Fibroblast of villous mesenchyme (primary cell): ENCODE results near the gene ARMC5. TPM values are rescaled to one million over a fixed set of nuclear protein-coding genes. Genes with fewer than 3 reads are reported as not detected.
"Not testable (repeated sequence)": the region's sequence is repeated elsewhere in the genome, so short reads cannot be mapped to it uniquely, and the experiment has no call there.

Experiments used
- DNase-seq: peaks from one replicate; pipeline ENCODE4 v3.0.0-alpha.2; 2010; ENCODE audit warnings: low read depth
- H3K4me3 ChIP-seq: 2 replicates; pipeline ENCODE4 v1.5.1; 2011; ENCODE audit warnings: low read depth, mild to moderate bottlenecking, low read length
- total RNA-seq: library from RNA; depleted of rRNA; stranded (reverse); fragments of >200 nt; gene quantifications from 2 replicates; pipeline ENCODE4 v1.2.3, GENCODE V29; 2012
- TF ChIP-seq, protein P1 (sequence below): IDR thresholded peaks from 2 replicates; pipeline ENCODE4 v1.5.1; 2012; ENCODE audit warnings: low read depth, mild to moderate bottlenecking, low read length; ENCODE audit not compliant: insufficient read depth

Gene ARMC5
- total RNA-seq, 1 donor = 8.6 TPM

DNA sequence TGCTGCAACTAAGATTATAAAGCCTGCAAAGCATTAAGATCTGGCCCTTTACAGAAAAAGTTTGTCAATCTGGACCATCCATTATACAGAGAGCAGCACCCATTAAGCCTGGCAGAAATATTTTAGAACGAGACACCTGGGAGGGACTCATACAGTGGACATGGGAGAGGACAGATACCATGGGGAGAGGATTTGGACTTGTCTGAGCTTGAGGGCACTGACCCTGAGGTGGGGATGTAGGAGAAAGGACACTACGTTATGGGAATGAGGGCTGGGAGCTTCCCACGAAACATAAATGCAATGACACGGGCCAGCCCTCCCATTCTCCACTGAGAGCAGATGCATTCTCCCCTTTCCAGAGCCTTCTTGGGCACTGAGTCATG, 42.7 kb downstream of the ARMC5 start:
- H3K4me3 ChIP-seq = no peak overlapping the region
- no peak for DNase-seq
- TF ChIP-seq, protein P1, sequence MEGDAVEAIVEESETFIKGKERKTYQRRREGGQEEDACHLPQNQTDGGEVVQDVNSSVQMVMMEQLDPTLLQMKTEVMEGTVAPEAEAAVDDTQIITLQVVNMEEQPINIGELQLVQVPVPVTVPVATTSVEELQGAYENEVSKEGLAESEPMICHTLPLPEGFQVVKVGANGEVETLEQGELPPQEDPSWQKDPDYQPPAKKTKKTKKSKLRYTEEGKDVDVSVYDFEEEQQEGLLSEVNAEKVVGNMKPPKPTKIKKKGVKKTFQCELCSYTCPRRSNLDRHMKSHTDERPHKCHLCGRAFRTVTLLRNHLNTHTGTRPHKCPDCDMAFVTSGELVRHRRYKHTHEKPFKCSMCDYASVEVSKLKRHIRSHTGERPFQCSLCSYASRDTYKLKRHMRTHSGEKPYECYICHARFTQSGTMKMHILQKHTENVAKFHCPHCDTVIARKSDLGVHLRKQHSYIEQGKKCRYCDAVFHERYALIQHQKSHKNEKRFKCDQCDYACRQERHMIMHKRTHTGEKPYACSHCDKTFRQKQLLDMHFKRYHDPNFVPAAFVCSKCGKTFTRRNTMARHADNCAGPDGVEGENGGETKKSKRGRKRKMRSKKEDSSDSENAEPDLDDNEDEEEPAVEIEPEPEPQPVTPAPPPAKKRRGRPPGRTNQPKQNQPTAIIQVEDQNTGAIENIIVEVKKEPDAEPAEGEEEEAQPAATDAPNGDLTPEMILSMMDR = no peak

DNA sequence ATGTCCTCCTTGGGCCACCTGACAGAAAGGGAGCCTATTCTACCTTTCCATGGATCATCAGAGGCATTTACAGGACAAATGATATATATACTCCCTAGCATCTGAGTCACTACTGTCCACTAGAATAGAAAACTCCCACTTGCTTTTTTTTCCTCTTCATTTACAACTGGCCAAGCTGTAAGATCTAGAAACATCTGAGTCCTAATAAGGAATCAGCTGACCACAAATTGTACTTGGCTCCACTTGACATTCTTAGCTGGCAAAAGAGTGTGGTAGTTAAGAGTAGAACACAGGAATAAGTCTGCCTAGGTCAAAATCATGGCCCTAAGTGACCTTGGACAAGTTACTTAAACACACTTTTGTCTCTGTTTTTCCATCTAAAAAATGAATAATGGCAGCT, 43.7 kb downstream of the ARMC5 start:
- TF ChIP-seq, protein P1 = no peak
- peak; percentile 30 for DNase-seq
- no peak overlapping the region for H3K4me3 ChIP-seq

DNA sequence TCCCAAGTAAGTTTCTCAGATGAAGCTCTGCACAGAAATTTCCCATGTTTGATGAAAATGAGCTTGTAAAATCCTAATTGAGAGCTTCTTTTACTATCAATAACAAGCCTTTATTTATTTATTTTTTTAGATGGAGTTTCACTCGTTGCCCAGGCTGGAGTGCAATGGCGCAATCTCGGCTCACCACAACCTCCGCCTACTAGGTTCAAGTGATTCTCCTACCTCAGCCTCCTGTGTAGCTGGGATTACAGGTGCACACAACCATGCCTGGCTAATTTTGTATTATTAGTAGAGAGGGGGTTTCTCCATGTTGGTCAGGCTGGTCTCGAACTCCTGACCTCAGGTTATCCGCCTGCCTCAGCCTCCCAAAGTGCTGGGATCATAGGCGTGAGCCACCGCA, 44.3 kb downstream of the ARMC5 start:
- H3K4me3 ChIP-seq, DNase-seq: not testable (repeated sequence)

DNA sequence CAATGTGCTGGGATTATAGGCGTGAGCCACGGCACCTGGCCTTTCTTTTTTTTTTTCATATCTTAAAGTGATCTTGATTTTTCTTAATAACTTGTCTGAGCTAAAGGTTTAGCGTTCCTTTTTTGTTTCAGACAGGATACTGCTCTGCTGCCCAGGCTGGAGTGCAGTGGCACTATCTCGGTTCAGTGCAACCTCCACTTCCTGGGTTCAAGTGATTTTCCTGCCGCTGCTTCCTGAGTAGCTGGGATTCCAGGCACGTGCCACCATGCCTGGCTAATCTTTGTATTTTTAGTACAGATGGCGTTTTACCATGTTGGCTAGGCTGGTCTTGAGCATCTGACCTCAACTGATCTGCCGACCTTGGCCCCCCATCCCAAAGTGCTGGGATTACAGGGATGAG, 44.9 kb downstream of the ARMC5 start:
- no peak for DNase-seq
- H3K4me3 ChIP-seq = no peak overlapping the region
- TF ChIP-seq, protein P1 = no peak

DNA sequence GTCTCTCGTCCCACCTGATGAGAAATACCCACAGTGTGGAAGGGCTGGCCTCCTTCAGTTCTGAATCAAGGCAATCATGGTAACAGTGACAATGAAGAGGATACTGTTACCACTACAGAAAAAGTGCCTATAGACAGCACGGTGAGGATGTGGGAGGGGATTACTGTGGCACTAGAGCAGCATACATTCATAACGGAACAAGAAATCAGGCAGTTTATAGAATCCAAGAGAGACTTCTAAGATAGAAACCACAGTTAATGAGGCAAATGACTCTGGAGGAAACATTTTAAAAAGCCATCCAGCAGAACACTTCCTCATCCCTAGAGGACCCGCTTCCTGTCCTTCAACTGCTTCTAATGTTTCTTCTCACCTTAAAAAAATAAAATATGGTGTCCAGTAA, 46.2 kb downstream of the ARMC5 start:
- TF ChIP-seq, protein P1 = no peak
- no peak for DNase-seq
- H3K4me3 ChIP-seq = no peak overlapping the region

DNA sequence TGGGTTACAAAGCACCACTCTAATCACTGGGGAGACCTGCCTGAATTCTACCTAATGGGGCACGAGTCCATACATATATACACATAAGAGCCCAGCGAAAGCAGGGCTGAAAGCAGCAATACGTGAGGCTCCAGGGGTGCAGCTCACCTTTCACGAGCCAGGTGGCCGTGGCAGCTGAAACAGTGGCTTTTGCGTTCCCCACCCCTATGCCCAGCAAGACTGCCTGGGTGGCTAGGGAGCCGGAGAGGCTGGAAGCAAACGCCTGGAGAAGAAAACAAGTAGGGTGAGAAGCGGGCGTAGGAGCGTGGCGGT, 48.3 kb downstream of the ARMC5 start:
- DNase-seq = no peak
- TF ChIP-seq, protein P1 = peak; percentile 1
- peak overlapping the region; percentile 96 for H3K4me3 ChIP-seq

DNA sequence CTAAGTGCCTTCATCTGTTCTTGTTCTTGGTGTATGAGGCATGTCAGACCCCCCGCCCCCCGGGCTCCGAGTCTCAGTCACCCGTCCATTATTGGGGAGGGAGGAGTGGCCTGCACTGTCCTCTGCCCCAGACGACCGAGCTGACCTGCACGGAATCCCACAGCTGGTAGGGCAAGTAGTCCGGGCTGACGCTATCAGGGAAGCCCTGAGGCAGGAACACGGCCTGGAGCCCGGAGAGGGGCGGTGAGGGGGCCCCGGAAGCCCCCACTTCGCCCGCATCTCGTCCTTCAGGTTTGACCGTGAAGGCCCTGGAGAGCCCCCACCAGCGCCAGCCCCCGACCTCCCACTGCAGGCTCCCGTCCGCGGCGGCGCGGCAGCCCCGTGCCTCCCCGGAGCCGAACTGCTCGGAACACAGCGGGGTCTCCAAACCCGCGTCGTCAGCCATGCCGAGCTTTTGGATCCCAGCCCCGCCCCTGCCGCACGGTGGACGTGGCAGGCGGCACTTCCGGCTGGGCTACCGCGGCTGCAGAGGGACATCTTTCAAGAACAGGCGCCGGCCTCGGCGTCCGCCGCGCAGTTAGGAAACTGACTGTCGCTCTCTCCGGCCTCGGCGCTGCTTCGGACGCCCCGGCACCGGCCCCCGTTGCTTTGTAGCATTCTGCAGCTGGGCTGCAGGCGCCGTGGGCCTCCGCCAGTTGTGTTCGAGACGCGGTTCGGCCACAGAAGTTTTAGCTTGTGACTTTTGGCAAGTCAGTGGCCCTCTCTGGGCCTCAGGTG, 48.8 kb downstream of the ARMC5 start, which contains the start of gene RUSF1:
TSS of gene RUSF1 (minus strand) at position 463 of the 777 bp plus-strand sequence. CDS start at position 445, 18 bp downstream.
- H3K4me3 ChIP-seq = peak within 1 kb of the TSS; percentile 96
- DNase-seq = peak; percentile 94

More for the DNA sequence above, 48.8 kb downstream of the ARMC5 start, which contains the start of gene RUSF1:
- TF ChIP-seq, protein P1 = no peak
